ENCODE measurements around the gene DUSP14.

Gene DUSP14

DNA sequence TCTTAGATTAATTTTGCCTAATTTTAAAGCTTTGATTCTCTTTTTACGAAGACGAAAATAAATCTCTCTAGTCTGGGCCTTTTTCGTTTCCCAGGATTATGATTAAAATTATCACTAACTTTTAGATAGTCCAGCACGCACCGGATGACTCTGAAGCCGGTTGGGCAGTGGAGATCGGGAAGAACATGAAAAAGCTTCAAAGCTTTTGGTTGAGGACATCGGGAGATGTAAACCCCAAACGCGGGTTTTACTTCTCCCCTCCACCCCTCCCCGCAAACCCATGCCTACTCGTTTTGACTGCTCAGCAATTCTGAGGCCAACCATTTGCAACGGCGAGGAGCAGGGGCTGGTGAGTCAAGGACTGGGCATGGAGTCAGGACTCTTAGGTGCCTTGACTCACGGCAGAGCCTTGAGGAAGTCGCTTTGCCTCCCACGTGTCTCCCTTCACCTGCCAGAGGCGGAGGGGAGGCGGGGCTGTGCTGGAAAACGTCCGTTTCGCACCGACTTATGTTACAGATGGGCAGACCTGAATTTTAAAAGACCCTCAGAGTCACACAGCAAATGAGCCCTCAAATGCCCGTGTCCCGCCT lies 989 bp upstream of the DUSP14 start:
- TF ChIP-seq SIN3A (IDR thresholded peaks at IDR 0.05; ENCODE audit: borderline replicate concordance, insufficient read depth, low read length): peak; percentile 69; the same call in 1 of the 2 replicates
- TF ChIP-seq, protein P1, sequence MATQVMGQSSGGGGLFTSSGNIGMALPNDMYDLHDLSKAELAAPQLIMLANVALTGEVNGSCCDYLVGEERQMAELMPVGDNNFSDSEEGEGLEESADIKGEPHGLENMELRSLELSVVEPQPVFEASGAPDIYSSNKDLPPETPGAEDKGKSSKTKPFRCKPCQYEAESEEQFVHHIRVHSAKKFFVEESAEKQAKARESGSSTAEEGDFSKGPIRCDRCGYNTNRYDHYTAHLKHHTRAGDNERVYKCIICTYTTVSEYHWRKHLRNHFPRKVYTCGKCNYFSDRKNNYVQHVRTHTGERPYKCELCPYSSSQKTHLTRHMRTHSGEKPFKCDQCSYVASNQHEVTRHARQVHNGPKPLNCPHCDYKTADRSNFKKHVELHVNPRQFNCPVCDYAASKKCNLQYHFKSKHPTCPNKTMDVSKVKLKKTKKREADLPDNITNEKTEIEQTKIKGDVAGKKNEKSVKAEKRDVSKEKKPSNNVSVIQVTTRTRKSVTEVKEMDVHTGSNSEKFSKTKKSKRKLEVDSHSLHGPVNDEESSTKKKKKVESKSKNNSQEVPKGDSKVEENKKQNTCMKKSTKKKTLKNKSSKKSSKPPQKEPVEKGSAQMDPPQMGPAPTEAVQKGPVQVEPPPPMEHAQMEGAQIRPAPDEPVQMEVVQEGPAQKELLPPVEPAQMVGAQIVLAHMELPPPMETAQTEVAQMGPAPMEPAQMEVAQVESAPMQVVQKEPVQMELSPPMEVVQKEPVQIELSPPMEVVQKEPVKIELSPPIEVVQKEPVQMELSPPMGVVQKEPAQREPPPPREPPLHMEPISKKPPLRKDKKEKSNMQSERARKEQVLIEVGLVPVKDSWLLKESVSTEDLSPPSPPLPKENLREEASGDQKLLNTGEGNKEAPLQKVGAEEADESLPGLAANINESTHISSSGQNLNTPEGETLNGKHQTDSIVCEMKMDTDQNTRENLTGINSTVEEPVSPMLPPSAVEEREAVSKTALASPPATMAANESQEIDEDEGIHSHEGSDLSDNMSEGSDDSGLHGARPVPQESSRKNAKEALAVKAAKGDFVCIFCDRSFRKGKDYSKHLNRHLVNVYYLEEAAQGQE (IDR thresholded peaks at IDR 0.05; ENCODE audit: insufficient read depth in 1 of 2, low read depth in 2 of 2, low read length in 2 of 2): no peak

DNA sequence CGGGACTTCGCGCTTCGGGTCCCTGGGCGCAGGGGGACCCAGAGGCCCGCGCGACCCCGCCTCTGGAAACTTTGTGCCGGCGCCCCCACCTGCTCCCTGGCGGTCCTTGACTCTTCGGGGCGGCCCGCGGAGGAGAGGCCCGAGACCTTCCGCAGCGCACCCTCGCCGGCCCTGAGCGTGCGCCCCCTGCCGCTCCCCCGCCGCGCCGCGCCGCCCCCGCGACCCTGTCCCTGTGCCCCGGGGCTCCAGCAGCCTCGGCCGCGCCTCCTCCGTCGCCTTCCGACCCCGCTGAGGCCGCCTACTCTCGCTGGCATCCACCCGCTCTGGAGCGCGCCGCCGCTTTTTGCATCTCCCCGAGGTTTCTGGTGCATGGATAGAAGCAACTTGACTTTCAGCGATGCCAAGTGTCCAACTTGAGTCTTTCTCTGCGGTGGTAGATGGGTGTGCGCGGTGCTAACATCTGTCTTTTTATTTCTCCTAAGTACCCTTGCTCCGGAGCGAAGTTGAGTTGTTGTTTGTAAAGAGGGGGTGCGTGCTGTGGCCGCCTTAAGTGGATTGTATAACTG lies 414 bp downstream of the DUSP14 start:
- TF ChIP-seq POLR2AphosphoS5 (IDR thresholded peaks at IDR 0.05; ENCODE audit: low read depth, low read length): no peak
- 0 out of 2 replicates have a peak, but pooled peaks have one; percentile 11 for TF ChIP-seq SIN3A (IDR thresholded peaks at IDR 0.05; ENCODE audit: borderline replicate concordance, insufficient read depth, low read length)

DNA sequence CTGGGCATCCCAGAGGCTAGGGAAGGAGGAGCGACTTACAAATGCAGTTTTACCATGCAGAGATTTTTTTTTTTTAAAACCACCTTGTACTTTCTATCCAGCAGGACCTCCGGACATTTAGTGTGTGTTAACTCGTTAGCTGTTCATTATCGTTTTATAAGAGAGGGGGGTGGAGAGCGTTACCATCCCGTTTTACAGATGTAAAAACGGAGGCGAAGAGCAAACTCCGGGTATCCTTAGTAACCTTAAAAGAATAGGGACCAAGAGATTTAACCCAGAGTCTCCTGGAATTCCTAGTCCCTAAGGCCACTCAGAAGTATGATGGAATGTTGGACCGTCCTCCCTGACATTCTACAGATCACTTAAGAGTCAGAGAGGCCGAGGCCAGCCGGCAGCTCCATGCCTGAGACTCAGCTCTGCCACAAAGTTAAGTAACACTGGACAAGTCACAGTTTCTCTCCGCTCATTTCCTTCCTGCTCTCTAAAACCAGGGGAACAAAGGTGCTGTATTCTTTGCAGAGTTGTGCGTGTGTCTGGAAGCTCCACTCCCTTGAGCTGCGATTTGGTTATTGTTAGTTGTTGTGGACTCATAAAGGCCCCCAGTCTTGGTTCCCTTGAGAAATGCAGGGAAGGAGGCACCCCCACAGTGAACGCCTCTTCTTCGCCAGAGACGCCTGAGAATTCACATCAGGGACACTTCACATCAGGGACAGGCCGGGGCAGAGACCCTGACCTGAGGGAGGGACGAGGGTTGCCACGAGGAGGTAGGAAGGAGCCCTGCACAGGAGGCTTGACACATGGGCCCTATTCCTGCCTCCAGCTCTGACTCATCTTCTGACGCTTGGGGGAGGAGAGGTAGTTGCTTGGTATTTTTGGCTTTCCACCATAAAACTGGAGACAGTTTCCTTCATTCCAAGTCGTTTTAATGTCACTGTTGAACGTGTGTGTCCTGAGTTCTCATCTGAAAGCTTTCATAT lies 1.2 kb downstream of the DUSP14 start:
- TF ChIP-seq, protein P1 (IDR thresholded peaks at IDR 0.05; ENCODE audit: insufficient read depth in 1 of 2, low read depth in 2 of 2, low read length in 2 of 2): no peak
- TF ChIP-seq POLR2AphosphoS5 (IDR thresholded peaks at IDR 0.05; ENCODE audit: low read depth, low read length) (0 out of 2 replicates have a peak, but pooled peaks have one; percentile 38), TAF1 (IDR thresholded peaks at IDR 0.05; ENCODE audit: borderline replicate concordance, insufficient read depth, low read length) (peak; percentile 49; the same call in 1 of the 2 replicates), FOXP2 (optimal IDR thresholded peaks at IDR 0.05; ENCODE audit: borderline replicate concordance, extremely low read depth, extremely low read length, insufficient read depth) (peak; percentile 32), SIN3A (IDR thresholded peaks at IDR 0.05; ENCODE audit: borderline replicate concordance, insufficient read depth, low read length) (peak; percentile 90; the same call in 1 of the 2 replicates)

DNA sequence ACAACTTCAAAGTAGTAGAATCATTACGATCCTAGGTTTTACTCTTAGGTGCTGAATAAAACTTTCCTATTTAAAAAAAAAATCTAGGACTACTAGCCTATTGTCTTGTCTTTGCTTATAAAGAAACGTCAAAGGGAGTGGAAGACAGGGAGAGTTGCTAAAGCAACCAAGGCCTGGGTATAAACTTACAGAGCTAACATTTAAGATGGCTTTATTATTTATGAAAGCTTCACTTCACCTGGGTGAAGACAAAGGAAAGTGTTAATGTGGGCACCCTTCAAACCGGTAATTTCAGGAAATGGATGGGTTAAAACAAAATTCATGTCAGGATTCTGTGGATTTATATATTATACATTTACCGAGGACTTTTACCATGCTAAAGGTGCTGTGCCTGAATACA lies 2.5 kb downstream of the DUSP14 start:
- TF ChIP-seq POLR2AphosphoS5 (IDR thresholded peaks at IDR 0.05; ENCODE audit: low read depth, low read length) (no peak), SIN3A (IDR thresholded peaks at IDR 0.05; ENCODE audit: borderline replicate concordance, insufficient read depth, low read length) (no peak), FOXP2 (optimal IDR thresholded peaks at IDR 0.05; ENCODE audit: borderline replicate concordance, extremely low read depth, extremely low read length, insufficient read depth) (no peak), TAF1 (IDR thresholded peaks at IDR 0.05; ENCODE audit: borderline replicate concordance, insufficient read depth, low read length) (no peak)
- TF ChIP-seq, protein P1 (IDR thresholded peaks at IDR 0.05; ENCODE audit: insufficient read depth in 1 of 2, low read depth in 2 of 2, low read length in 2 of 2): no peak

DNA sequence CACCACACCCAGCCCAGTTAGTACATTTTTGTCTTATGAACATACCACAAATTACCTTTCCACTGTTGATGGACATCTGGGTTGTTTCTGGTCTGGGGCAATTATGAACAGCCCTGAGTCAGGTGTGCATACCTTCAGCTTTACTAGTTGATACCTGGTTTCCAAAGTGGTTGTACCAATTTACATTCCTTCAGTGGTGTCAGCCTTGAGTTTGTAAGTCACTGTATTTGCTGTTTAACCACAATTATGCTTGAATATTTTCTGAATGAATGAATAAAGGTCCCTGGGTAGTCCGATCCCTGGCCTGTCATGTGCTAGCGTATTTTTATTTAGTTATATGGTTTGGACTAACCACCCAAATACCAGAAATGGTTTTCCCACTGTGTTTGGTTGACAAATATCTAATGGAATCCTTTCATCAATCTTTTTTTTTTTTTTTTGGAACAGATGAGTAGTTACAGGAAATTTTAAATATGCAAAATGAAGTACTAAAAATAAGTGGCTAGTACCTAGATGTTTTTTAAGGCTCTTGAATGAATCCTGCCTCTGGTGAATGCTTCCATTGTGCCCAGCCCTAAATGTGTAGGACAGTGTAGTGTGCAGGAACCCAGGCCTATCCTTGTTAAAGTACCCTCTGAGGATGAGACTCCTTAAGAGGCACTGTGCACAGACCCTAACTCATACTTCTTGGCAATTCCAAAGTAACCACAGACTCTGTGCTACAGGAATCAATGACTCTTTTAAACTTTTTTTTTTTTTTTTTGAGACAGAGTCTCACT lies 3.7 kb downstream of the DUSP14 start:
- TF ChIP-seq, protein P1 (IDR thresholded peaks at IDR 0.05; ENCODE audit: insufficient read depth in 1 of 2, low read depth in 2 of 2, low read length in 2 of 2): no peak

Measured in PFSK-1 (cell line).